NT2/D1 (cell line): Measurements from ENCODE around the gene NAA80.

Experiments
- DNase-seq: peaks from one replicate; pipeline ENCODE4 v3.0.0-alpha.2; 2011; ENCODE audit warnings: low read depth, low spot score
- H3K27me3 ChIP-seq: 2 replicates; pipeline ENCODE4 v1.6.0; 2011; ENCODE audit warnings: mild to moderate bottlenecking; ENCODE audit not compliant: insufficient read length, insufficient read depth
- H3K36me3 ChIP-seq: 2 replicates; pipeline ENCODE4 v1.6.1; 2011; ENCODE audit warnings: mild to moderate bottlenecking, low read length, mixed read lengths; ENCODE audit not compliant: insufficient read depth, insufficient read length
- H3K4me1 ChIP-seq: 2 replicates; pipeline ENCODE4 v1.5.1; 2011; ENCODE audit not compliant: insufficient read depth, insufficient read length
- H3K4me3 ChIP-seq: 2 replicates; pipeline ENCODE4 v1.5.1; 2011; ENCODE audit warnings: low read depth; ENCODE audit not compliant: insufficient read length
- H3K9ac ChIP-seq: 2 replicates; pipeline ENCODE4 v1.6.0; 2011; ENCODE audit warnings: low read depth; ENCODE audit not compliant: insufficient read length
- H3K9me3 ChIP-seq: 2 replicates; pipeline ENCODE4 v1.5.1; 2011; ENCODE audit warnings: mild to moderate bottlenecking, low read length; ENCODE audit not compliant: insufficient read depth
- SUZ12 ChIP-seq: IDR thresholded peaks from 2 replicates; pipeline ENCODE4 v1.6.1; 2011; ENCODE audit not compliant: insufficient read length, insufficient read depth; ENCODE audit errors: extremely low read depth
- YY1 ChIP-seq: IDR thresholded peaks from 2 replicates; pipeline ENCODE4 v1.6.1; 2011; ENCODE audit not compliant: insufficient read length, insufficient read depth
- ZNF274 ChIP-seq: IDR thresholded peaks from 2 replicates; pipeline ENCODE4 v1.6.1; 2011; ENCODE audit warnings: mild to moderate bottlenecking, low read depth, low read length

NAA80 gene

DNA sequence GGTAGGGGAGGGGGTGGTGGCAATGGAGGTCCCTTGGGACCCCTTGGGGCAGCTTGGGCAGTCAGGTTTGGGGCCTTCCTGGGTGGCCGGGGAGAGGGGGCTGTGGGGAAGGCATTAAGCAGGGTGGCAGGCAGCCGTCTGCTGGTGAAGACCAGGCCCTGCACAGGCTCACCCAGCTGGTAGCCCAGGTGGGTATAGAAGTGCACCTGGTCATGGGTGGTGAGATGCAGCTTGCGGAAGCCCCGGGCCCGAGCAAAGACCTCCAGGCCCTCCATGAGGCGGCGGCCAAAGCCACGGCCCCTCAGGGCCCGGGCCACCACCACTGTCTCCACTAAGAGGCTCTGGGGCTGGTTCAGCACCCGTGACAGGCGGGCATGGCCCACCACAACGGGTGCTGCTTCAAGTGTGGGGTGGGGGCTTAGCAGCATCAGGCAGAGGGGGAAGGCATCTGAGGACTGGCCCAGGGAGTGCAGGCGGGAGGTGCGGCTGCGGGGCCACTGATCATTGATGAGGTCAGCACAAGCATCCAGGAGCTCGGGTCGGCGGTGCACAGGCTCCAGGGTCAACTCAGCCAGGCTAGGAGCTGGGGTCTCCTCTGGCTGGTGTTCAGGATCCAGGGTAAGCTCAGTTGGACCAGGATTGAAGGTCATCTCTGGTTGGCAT lies 2.4 kb downstream of the NAA80 start:
- Histone ChIP-seq H3K36me3 (peaks cover 9% of the 10 kb centered on the region), H3K4me3 (no peak overlapping the region), H3K9me3 (no peaks in the 10 kb centered on the region), H3K9ac (no peak overlapping the region), H3K4me1 (peaks cover 11% of the 10 kb centered on the region), H3K27me3 (no peaks in the 10 kb centered on the region)
- no peak for TF ChIP-seq ZNF274
- no peak for TF ChIP-seq YY1
- TF ChIP-seq SUZ12: no peak
- no peak for DNase-seq

DNA sequence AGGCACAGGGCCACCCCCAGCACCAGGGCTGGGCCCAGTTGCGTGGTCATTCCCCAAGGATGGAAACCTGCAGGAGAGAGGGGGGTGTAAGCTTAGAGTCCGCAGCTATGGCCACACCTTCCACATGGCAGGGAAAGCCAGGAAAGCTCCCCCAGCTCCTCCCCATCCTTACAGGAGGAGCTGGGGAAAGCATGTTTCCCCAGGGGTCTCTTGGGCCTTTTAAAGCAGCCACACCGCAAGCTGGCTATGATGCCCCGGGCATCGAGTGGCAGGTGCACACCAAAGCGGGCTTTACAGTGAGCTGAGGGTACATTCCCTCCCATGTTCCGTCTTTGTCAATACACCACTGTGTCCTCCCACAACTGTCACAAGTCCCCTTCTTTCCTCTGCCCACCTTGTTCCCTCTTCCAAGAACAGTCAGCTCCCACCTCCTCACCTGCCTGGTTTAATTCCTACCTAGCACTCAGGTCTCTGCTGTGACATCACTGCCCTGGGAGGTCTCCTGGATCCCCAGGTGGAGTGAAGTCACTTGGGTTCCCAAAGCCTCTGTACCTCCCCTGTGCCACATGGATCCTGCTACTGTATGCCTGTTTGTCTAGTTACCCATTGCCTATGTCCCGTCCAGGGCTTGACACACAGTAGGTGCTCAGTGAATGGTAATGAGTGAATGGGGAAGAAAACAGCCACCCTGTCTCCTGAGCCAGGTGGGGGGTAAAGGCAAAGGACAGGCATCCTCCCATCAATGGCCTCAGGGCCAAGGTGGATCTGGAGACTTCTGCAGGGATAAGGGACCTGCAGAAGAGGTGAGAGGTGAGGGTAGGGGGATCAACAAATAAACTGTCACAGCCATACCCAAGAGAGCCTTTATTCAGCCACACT lies 3.4 kb downstream of the NAA80 start:
- Histone ChIP-seq H3K36me3 (peaks cover 9% of the 10 kb centered on the region), H3K4me1 (peaks cover 11% of the 10 kb centered on the region), H3K27me3 (no peaks in the 10 kb centered on the region), H3K9me3 (no peaks in the 10 kb centered on the region), H3K4me3 (no peak overlapping the region), H3K9ac (no peak overlapping the region)
- no peak for DNase-seq
- TF ChIP-seq SUZ12: no peak
- TF ChIP-seq YY1: no peak
- no peak for TF ChIP-seq ZNF274

DNA sequence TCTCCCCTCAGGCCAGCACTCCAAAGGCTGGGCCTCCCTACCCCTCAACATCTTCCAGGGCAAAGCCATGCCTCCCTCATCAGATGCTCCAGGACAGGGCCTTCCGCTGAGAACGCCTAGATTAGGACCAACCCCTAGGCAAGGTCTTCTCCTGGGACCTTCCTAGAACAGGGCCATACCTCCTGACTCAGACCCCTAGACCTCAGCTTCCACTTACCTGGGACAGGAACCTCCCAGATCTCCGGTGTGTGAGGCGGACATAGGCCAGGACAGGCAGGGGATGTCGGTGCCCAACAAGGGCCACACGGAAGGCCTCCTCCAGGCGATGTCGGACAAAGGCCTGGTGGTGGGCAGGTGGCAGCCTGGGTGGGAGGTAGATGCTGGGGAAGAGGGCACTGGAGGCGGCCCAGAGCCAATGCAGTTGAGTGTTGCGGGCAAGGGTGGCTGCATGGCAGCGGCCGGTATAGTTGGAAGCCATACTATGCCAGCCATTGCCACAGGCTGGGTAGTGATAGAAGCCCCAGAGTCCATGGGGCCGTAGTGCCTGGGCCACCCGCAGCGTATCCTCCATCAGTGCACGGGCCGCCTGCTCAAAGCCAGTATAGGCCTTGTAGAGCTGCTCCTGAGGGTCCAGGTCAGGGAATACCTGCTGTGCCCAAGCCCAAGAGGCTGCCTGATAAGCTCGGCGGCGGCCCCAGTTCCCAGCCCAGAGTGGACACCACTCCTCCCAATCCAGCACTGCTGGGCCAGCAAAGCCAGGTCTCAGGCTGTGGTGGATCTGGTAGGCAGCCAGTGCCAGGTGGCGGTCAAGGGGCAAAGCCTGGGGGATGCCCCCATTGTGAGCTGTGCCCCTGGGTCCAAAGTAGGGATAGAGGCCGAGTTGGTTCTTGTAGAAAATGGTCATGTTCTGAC lies 4.5 kb downstream of the NAA80 start:
- Histone ChIP-seq H3K27me3 (no peaks in the 10 kb centered on the region), H3K9me3 (no peaks in the 10 kb centered on the region), H3K9ac (no peak overlapping the region), H3K4me1 (peaks cover 10% of the 10 kb centered on the region), H3K36me3 (peaks cover 19% of the 10 kb centered on the region), H3K4me3 (no peak overlapping the region)
- DNase-seq: no peak
- no peak for TF ChIP-seq YY1
- no peak for TF ChIP-seq SUZ12
- no peak for TF ChIP-seq ZNF274

DNA sequence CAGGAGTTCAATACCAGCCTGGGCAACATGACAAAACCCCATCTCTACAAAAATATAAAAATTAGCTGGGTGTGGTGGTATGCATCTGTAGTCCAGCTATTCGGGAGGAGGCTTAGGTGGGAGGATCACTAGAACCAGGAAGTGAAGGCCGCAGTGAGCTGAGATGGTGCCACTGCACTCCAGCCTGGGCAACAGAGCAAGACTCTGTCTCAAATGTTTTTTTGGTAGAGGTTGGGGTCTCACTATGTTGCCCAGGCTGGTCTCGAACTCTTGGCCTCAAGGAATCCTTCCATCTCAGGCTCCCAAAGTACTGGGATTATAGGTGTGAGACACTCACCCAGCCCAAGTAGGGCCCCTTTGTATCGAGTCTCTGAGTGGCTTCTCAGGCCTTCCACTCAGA lies 5.1 kb downstream of the NAA80 start:
- DNase-seq: no peak
- TF ChIP-seq ZNF274 (no peak), YY1 (no peak), SUZ12 (no peak)
- H3K9ac ChIP-seq: no peak overlapping the region
- no peaks in the 10 kb centered on the region for H3K27me3 ChIP-seq
- H3K9me3 ChIP-seq: no peaks in the 10 kb centered on the region
- peaks cover 10% of the 10 kb centered on the region for H3K4me1 ChIP-seq
- peaks cover 26% of the 10 kb centered on the region for H3K36me3 ChIP-seq
- no peak overlapping the region for H3K4me3 ChIP-seq

DNA sequence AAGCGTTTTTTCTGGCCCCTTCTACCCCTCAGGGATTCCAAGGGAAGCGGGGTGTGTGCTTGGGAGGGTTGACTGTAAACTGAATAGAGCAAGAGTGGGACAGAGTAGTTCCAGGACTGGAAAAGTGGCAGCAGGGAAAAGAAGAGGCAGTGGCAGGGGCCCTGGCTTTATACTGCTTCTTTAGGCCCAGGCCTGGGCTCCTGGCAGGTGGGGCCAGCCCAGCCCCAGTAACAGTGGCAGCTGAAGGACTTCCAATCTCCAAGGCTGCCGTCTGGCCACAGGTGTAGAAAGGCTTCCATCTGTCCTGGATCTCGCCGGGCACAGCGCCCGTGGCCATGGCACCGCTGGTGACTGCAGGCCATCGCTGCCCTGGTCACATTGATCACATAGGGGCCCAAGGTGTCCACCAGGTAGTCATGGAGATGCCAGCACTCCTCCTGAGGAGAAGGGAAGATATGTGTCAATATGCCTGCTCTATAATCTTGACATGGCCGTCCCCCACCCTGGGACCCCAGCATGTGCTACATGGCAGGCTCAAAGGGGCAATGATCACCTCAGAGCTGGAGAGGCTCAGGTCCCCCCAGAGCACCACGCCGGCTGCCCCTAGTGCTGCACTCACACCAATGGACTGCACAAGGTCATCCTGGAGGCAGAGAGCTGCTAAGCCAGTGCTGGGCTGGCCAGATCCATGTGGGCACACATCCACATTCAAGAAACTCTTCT lies 6.0 kb downstream of the NAA80 start:
- H3K4me3 ChIP-seq: no peak overlapping the region

More for the DNA sequence above, 6.0 kb downstream of the NAA80 start:
- Histone ChIP-seq H3K4me1 (peaks cover 10% of the 10 kb centered on the region), H3K27me3 (no peaks in the 10 kb centered on the region), H3K9ac (peak overlapping the region; percentile 71), H3K36me3 (peaks cover 34% of the 10 kb centered on the region), H3K9me3 (no peaks in the 10 kb centered on the region)
- DNase-seq: no peak
- TF ChIP-seq YY1 (no peak), ZNF274 (no peak), SUZ12 (no peak)
